Transverse colon (tissue), 4 donors: ENCODE data around the gene FGF1. TPM values are rescaled to one million over a fixed set of nuclear protein-coding genes. Genes with fewer than 3 reads are reported as not detected.

Source experiments
- DNase-seq: peaks from one replicate; pipeline ENCODE4 v3.0.0-alpha.2; 2019
- H3K27ac ChIP-seq, 4 donors: fragments of 200-600 bp; sonication (generic); 2 replicates each; pipeline ENCODE4 v1.5.1; 2016 to 2018; ENCODE audit warnings: inconsistent platforms in 4 of 4
- H3K27me3 ChIP-seq: fragments of 200-600 bp; sonication (generic); 2 replicates; pipeline ENCODE4 v1.5.1; 2017; ENCODE audit warnings: inconsistent platforms
- H3K36me3 ChIP-seq, 4 donors: fragments of 200-600 bp; sonication (generic); 2 replicates each; pipeline ENCODE4 v1.5.1; 2017 to 2019; ENCODE audit warnings: inconsistent platforms in 4 of 4
- H3K4me1 ChIP-seq, 4 donors: fragments of 200-600 bp; sonication (generic); 2 replicates each; pipeline ENCODE4 v1.5.1; 2017 to 2020; ENCODE audit warnings: inconsistent platforms in 4 of 4
- H3K4me3 ChIP-seq, 4 donors: fragments of 200-600 bp; sonication (generic); 1 replicate in 1 of 4; 2 replicates in 3 of 4; pipeline versions ENCODE4 v1.5.1 to v1.6.1; 2017 to 2019; ENCODE audit warnings: inconsistent platforms in 4 of 4
- H3K9me3 ChIP-seq, 2 donors: fragments of 200-600 bp; sonication (generic); 2 replicates each; pipeline ENCODE4 v1.5.1; 2017 to 2019; ENCODE audit warnings: inconsistent platforms in 2 of 2
- CTCF ChIP-seq, 5 experiments: fragments of 200-600 bp in 3 of 5; fragments of 450-650 bp in 2 of 5; sonication (generic) in 3 of 5; IDR thresholded peaks; 1 replicate in 2 of 5; 2 replicates in 3 of 5; pipeline ENCODE4 v1.5.1; 2016 to 2017; ENCODE audit warnings: antibody characterized with exemption in 5 of 5, inconsistent platforms in 3 of 5, mild to moderate bottlenecking in 2 of 5, moderate library complexity in 1 of 5
- EP300 ChIP-seq: sonication (generic); formaldehyde crosslinking; IDR thresholded peaks from one replicate; pipeline ENCODE4 v1.6.1; 2017; ENCODE audit warnings: antibody characterized with exemption, low read depth
- POLR2A ChIP-seq: fragments of 450-650 bp; IDR thresholded peaks from one replicate; pipeline ENCODE4 v1.6.1; 2016; ENCODE audit warnings: antibody characterized with exemption, mild to moderate bottlenecking, moderate library complexity
- POLR2AphosphoS5 ChIP-seq, 3 donors: sonication (generic); formaldehyde crosslinking; IDR thresholded peaks; one replicate each; pipeline ENCODE4 v1.6.1; 2016; ENCODE audit warnings: antibody characterized with exemption in 3 of 3
- WGBS, 2 donors: methylation state at CpG; one replicate each; pipeline ENCODE4 v1.1.5; 2018; ENCODE audit warnings: low coverage in 1 of 2; 5-methylcytosine and 5-hydroxymethylcytosine counted together
- in situ Hi-C, 4 donors: fragments of 200-750 bp; cut with MboI; loops; one replicate each; pipeline versions ENCODE4 v1.15.0 to v1.15.1; 2017; ENCODE audit warnings: low sequenced_read_pairs in 3 of 4, low pct_ligation_motif_present in 1 of 4, low pct_unique_long_range_greater_than_20kb in 1 of 4
- intact Hi-C: fragments of 100-400 bp; cut with DNase I; formaldehyde crosslinking; loops from one replicate; pipeline ENCODE4 v1.15.1; 2023; ENCODE audit warnings: low total_unique reads
- total RNA-seq, 4 donors: library from RNA; depleted of rRNA; stranded (reverse); fragments of >200 nt; gene quantifications; one replicate each; pipeline ENCODE4 v1.1.0, GENCODE V29; 2016

FGF1 gene
- total RNA-seq, 4 donors from 2014 or later = 0.32 to 0.41 TPM; not detected in 2

GRCh38 chr5:142613271-142613671 is 72.6 kb downstream of the FGF1 start:
- peaks cover 10% of the 10 kb centered on the region for H3K27me3 ChIP-seq
- no peaks in the 10 kb centered on the region for H3K9me3 ChIP-seq
- H3K4me1 ChIP-seq = no peaks in the 10 kb centered on the region
- DNase-seq = no peak
- peak overlapping the region in 1 of 4 donors; percentile 17 for H3K27ac ChIP-seq
- intact Hi-C loops = loop anchor here (5.0 kb wide), 2 partner anchors 44 to 84 kb away; no protein-coding TSS in a partner anchor
- 67 to 68% methylated on average over 9 of the region's 9 CpGs for WGBS, 2 donors
- in situ Hi-C loops = loop anchor here in 3 of 4 donors (5.0 to 25.0 kb wide), 2 partner anchors 84 to 274 kb away; no protein-coding TSS in a partner anchor
- H3K4me3 ChIP-seq = no peak overlapping the region
- no peaks in the 10 kb centered on the region for H3K36me3 ChIP-seq
- no peak for TF ChIP-seq CTCF (IDR thresholded peaks at IDR 0.05)
- no peak for TF ChIP-seq EP300
- TF ChIP-seq POLR2A = no peak
- no peak for TF ChIP-seq POLR2AphosphoS5 (IDR thresholded peaks at IDR 0.05)

- in situ Hi-C loops (loop anchor here in 3 of 4 donors (5.0 to 25.0 kb wide), 2 partner anchors 85 to 275 kb away; no protein-coding TSS in a partner anchor), intact Hi-C loops (loop anchor here (5.0 kb wide), 2 partner anchors 45 to 85 kb away; no protein-coding TSS in a partner anchor)
- TF ChIP-seq CTCF (IDR thresholded peaks at IDR 0.05) = no peak
- TF ChIP-seq POLR2A = no peak
- no peak for TF ChIP-seq POLR2AphosphoS5 (IDR thresholded peaks at IDR 0.05)
- no peak for TF ChIP-seq EP300
- Histone ChIP-seq H3K36me3 (no peaks in the 10 kb centered on the region), H3K4me1 (no peaks in the 10 kb centered on the region), H3K27ac (no peak overlapping the region), H3K4me3 (no peak overlapping the region), H3K27me3 (peaks cover 15% of the 10 kb centered on the region), H3K9me3 (no peaks in the 10 kb centered on the region)
- no peak for DNase-seq
- WGBS, 2 donors = 63 to 66% methylated on average over 6 to 8 of the region's 8 CpGs
Measured at GRCh38 chr5:142612494-142613270, 73.2 kb downstream of the FGF1 start.

- Histone ChIP-seq H3K36me3 (no peaks in the 10 kb centered on the region), H3K27ac (no peak overlapping the region), H3K4me1 (no peaks in the 10 kb centered on the region), H3K27me3 (peaks cover 16% of the 10 kb centered on the region), H3K9me3 (no peaks in the 10 kb centered on the region), H3K4me3 (no peak overlapping the region)
- in situ Hi-C loops (loop anchor here in 3 of 4 donors (5.0 to 25.0 kb wide), 2 partner anchors 86 to 276 kb away; no protein-coding TSS in a partner anchor), intact Hi-C loops (loop anchor here (5.0 kb wide), 2 partner anchors 46 to 86 kb away; no protein-coding TSS in a partner anchor)
- TF ChIP-seq CTCF (IDR thresholded peaks at IDR 0.05) (peak; percentile 76 to 87 (median 83)), POLR2AphosphoS5 (IDR thresholded peaks at IDR 0.05) (no peak), EP300 (no peak)
- 10 to 35% methylated on average over 2 to 8 of the region's 8 CpGs for WGBS, 2 donors
- DNase-seq = peak; percentile 73
Measured at GRCh38 chr5:142611154-142611553, 74.7 kb downstream of the FGF1 start.

GRCh38 chr5:142610176-142611001 is 75.5 kb downstream of the FGF1 start:
- WGBS, 2 donors = 61 to 64% methylated on average over 4 to 6 of the region's 6 CpGs
- TF ChIP-seq EP300 (no peak), POLR2AphosphoS5 (IDR thresholded peaks at IDR 0.05) (no peak), POLR2A (no peak), CTCF (IDR thresholded peaks at IDR 0.05) (no peak)
- peaks cover 0 to 5% (median 0%) of the 10 kb centered on the region in 4 donors for H3K4me1 ChIP-seq
- in situ Hi-C loops (loop anchor here in 3 of 4 donors (5.0 to 25.0 kb wide), 2 partner anchors 87 to 277 kb away; no protein-coding TSS in a partner anchor), intact Hi-C loops (loop anchor here (5.0 kb wide), 2 partner anchors 47 to 87 kb away; no protein-coding TSS in a partner anchor)
- H3K27me3 ChIP-seq = peaks cover 16% of the 10 kb centered on the region
- H3K4me3 ChIP-seq = no peak overlapping the region
- no peaks in the 10 kb centered on the region for H3K9me3 ChIP-seq
- DNase-seq = no peak
- no peak overlapping the region for H3K27ac ChIP-seq
- H3K36me3 ChIP-seq = no peaks in the 10 kb centered on the region
